Measurements from ENCODE around the gene PAQR4.
"Not testable (repeated sequence)": the region's sequence is repeated elsewhere in the genome, so short reads cannot be mapped to it uniquely, and the experiment has no call there.

Gene PAQR4

DNA sequence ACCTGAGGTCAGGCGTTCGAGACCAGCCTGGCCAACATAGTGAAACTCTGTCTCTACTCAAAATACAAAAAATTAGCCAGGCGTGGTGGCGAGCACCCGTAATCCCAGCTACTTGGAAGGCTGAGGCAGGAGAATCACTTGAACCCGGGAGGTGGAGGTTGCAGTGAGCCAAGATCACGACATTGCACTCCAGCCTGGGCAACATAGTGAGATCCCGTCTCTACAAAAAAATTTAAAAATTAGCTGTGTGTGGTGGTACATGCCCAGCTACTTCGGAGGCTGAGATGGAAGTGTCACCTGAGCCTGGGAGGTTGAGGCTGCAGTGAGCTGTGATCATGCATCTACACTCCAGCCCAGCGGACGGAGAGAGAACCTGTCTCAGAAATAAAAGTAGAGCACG, 25.4 kb upstream of the PAQR4 start:
- not testable (repeated sequence) for DNase-seq (ENCODE audit: low read depth)

- no peak for DNase-seq (ENCODE audit: low read depth)
These were observed 22.5 kb upstream of the PAQR4 start for GRCh38 chr16:2946649-2947048.

GRCh38 chr16:2948807-2949704, 20.1 kb upstream of the PAQR4 start:
- DNase-seq (ENCODE audit: low read depth), result no peak

DNA sequence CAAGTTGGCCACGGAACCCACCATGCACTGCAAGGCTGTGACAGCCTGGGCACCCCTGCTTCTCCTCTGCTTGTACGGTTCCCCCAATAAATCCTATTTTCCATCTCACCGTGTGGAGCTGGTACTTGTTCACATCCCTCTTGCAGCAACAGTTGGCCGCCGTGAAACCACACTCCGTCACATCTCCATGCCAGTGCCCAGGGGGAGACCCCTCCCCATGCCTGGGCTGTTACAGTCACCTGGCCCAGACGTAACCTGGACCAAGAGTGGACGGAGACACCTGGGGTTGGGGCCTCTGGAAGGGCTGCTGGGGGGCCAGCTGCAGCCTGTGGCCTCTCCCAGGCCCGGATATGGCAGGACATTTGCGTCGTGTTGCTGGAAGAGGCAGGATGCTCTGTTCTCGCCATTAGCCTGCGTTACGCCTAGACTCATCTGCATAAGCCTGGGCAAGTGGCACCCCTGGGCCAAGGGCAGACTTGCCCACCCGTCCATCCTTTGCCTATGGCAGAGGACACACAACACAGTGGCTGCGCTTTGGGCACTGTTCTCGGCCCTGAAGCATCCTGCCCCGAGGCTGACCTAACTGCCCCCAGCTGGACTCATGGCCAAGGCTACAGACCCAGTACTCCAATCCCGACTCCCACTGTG, 19.3 kb upstream of the PAQR4 start:
- DNase-seq (ENCODE audit: low read depth), result no peak

DNA sequence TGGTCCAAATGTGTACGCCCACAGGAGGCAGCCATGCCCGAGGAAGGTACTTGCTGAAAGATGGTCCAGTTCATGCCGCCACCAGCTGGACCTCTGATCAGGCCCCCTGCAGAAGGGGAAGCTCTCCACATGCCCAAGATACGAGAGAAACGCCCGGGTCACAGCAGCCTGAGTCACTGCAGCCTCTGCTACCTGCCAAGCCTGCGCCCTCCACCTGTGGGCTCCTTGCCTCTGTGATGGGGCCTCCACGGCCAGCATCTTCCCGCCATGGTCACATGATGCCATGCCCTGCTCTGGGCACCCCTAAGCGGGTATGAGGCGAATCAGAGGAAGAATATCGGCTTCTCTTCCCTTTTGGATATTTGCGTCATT, 18.8 kb upstream of the PAQR4 start:
- no peak for DNase-seq (ENCODE audit: low read depth)

GRCh38 chr16:2950773-2951172, 18.4 kb upstream of the PAQR4 start:
- DNase-seq (ENCODE audit: low read depth), result no peak

- DNase-seq (ENCODE audit: low read depth), result no peak
These were observed 16.5 kb upstream of the PAQR4 start for GRCh38 chr16:2952679-2953078.

- DNase-seq (ENCODE audit: low read depth), result no peak
These were observed 15.2 kb upstream of the PAQR4 start for GRCh38 chr16:2953706-2954627.

DNA sequence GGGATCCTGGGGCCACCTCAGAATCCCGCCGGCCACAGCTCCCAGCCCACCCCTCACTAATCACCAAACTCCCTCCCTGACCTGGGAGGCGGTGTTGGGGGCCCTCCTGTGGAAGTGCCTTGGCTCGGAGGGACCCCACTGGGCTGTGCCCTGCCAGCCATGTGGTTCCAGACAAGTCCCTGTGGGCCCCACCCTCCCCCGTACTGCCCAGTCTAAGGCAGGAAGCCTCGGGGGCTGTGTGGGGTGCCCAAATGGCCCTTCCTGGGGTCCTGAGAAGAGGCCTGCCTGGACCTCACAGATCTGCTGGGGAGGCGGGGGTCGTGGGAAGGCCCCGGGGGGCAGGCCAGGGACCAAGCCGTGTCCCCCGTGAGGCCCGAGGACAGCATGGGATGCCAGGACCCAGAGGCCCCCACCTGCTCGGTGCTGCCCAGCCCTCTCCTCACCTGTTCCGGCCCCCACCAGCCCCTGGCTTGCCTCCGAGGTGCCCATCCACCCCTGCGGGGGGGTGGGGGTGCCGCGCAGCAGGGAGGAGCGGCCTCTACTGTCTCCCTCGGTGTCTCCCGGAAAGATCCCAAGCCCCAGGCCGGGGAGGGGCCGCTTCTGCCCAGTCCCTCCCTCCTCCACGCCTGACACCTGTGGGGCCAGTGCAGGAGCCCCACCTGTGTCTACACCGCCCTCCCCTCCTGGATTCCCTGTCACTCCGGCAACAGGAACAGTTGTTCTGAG, 14.3 kb upstream of the PAQR4 start:
- DNase-seq (ENCODE audit: low read depth), result no peak

DNA sequence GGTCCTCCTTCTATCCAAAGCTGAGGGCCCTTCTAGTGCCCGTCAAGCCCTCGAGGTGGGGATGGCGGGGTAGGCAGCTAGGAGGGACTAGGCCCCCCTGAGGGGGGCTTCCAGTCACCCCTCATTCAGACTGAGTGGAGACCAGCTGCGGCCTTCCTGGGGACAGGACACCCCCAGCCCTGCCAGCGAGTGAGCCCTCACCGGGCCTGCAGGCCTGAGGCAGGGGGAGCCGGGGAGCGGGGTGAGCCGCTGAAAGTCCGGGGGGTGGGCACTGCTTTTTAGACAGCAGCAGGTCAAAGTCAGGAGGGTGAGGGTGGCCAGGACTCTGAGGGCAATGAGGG, 13.7 kb upstream of the PAQR4 start:
- DNase-seq (ENCODE audit: low read depth), result no peak

DNA sequence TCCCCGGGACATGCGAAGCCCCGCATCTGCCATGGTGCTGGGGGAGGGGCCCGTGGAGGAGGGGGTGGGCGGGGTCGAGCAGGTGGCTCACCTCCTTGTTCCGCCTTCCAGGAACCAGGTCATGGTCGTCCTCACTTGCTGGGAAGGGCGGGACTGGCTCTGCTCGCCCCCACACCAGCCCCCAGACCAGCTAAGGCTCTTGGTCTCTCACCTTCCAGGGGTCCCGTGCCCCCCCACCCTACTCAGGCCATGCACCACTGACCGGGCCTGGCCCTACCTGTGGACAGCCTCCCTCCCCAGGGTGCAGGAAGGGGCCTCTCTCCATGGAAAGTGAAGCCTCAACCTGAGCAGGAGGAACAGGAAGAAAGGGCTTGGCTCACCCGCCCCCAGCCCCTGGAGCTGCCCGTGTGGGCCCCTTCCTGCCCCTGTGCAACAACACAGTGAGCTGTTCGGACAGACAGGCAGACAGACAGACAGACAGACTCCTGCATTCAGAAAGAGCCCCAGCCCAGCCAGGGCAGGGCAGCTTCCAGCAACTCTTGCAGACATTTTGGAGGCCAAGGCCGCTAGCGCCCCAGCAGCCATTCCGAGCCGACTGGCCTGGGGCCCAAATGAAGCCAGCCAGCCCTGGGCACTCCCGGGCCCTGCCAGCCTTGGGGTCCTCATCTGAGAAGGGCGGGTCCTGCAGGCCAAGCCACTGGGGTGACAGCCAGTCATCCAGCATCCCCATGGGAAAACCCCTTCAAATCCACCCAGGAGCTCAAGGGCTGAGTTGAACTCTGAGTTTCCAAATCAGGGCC, 13.2 kb upstream of the PAQR4 start:
- DNase-seq (ENCODE audit: low read depth), result no peak

- DNase-seq (ENCODE audit: low read depth), result no peak
These were observed 12.6 kb upstream of the PAQR4 start for GRCh38 chr16:2956579-2956956.

DNA sequence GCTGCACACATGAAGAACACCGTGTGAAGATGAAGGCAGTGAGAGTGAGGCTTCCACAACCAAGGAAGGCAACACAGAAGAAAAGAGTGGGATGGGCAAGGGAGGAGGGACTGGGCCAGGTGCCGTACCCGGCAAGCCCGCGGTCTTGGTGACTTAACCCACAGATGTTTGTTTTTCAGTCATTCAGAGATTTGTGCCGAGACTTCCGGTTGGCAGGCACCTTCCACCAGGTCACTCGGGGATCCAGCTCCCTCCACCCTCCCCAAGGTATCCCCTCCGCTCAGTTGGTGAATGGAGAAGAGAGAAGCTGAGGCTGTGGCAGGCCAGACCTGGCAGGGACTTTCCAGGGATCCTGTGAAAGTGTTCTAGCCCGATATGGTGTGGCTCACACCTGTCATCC, 9.9 kb upstream of the PAQR4 start:
- DNase-seq (ENCODE audit: low read depth), result no peak

DNA sequence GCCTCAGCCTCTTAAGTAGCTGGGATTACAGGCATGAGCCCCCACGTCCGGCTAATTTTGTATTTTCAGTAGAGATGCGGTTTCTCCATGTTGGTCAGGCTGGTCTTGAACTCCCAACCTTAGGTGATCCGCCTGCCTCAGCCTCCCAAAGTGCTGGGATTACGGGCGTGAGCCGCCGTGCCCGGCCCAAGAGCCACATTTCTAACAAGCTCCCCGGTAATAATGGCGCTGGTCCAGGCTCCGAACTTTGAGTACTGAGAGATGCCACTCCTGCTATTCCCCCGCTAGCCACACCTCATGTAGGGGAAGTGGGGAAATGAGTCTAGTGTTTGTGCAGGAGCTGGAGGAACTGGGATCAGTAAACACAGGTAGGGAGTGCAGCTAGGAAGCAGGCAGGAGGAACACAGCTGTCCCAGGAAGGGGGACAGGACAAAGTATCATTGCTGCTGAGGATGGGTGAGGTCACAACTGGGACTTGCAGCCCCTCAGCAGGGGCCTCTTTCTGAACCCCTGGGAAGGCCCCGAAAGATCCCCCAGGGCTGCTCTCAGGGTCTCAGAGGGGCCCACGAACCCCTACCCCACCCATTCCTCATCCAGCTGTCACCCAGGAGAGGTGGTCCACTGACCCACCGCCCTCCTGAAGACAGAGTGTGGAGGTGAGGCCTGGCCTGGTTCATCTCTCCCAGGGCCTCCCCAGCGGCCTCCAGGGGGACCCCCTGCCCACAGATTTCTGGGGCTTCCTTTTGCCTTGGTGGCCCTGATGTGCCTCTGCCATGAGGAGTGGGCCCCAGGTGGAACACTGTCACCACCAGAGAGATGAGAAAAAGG, 8.8 kb upstream of the PAQR4 start:
- no peak for DNase-seq (ENCODE audit: low read depth)

- DNase-seq (ENCODE audit: low read depth), result no peak
These were observed 6.6 kb upstream of the PAQR4 start for GRCh38 chr16:2962334-2963073.

DNA sequence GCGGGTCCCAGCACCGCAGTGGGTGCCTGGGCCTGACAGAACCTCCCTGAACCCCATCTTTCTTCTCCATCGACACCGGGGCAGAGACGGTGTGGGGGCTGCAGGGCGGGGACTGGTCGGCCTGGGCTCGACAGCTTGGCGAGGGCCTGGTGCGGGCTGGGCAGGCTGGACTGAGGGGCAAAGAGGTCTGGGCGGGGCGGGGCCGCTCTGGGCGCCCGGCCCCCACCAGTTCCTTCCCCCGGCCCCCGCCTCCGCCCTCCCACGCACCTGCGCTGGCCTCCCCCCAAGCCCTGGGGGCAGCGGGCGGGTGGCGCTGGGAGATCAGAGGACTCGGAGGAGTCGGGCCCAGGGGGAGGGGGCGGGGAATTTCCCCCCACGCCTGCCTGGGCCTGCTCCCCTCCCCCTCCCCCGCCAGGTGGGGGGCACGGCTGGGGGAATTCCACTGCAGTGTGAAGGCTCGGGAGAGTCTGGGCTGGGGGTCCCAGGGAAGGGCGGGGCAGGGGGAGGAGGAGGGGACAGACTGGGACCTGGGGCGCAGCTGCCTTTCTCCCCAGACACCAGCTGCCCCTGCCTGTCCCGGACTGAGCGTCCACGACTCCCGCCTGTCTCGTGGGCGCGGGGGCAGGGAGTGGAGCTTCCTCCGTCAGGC, 6.0 kb upstream of the PAQR4 start:
- DNase-seq (ENCODE audit: low read depth), result no peak

GRCh38 chr16:2963723-2964474, 5.2 kb upstream of the PAQR4 start, which contains the start of gene KREMEN2:
TSS of gene KREMEN2 (plus strand) at chr16:2964275. CDS start at chr16:2964521, 246 bp downstream.
- DNase-seq (ENCODE audit: low read depth), result no peak
